GM20431 (cell line): ENCODE measurements around the gene SIK3.
"Not testable (repeated sequence)": the region's sequence is repeated elsewhere in the genome, so short reads cannot be mapped to it uniquely, and the experiment has no call there.

ENCODE experiments used
- in situ Hi-C: fragments of 300-500 bp; cut with MseI, MboI; formaldehyde crosslinking; loops from one replicate; pipeline ENCODE4 v1.15.0; 2020; ENCODE audit warnings: low sequenced_read_pairs; ENCODE audit not compliant: unreplicated experiment

SIK3 gene

GRCh38 chr11:116835042-116835772, 263.0 kb downstream of the SIK3 start:
- in situ Hi-C loops = no loop called here

- in situ Hi-C loops = not testable (repeated sequence)
These were observed 263.6 kb downstream of the SIK3 start for GRCh38 chr11:116834535-116835041.

DNA sequence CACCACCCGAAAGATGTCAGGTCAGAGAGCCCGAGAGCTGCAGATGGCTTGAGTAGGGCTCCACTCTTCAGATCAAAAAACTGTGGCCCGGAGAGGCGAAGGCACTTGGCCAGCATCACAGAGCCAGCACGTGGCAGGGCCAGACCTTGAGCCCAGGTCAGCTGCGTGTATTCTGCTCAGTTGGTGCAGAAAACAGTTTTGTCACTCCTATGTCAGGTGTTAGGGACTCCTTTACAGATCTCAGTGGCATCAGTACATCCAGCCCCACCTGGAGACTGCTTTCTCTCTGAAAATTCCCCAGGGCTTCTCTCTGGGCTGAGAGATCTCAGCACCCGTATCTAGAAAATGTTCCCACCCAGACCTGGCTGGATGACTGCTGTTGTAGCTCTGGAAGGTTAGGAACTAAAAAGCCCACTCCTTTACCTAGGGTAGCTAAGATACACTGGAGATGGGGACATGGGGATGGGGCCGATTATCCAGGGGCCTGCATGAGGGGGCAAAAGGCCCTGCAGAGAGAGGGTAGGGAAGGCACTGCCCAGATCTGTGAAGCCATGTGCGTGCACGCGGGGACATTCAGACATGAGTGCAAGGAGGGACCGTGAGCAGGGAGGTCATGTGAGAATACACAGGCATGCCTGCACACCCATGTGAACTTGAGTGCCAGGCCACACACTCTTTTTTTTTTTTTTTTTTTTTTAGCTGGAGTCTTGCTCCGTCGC, 264.3 kb downstream of the SIK3 start:
- in situ Hi-C loops = no loop called here

DNA sequence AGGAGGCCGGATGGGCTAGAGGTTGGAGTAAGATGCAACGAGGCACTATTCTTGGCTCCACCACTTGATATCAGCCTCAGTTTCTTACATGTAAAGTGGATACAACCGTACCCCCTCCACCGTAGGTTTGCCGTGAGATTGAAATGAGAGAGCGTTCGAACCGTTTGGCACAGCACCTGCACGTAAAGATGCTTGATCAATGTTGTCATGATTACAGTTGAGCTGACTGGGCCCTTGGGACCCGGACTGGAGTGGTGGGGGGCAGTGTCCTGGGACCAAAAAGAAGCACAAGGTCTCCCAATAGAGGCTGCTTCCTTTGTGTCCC, 264.8 kb downstream of the SIK3 start:
- in situ Hi-C loops = no loop called here

DNA sequence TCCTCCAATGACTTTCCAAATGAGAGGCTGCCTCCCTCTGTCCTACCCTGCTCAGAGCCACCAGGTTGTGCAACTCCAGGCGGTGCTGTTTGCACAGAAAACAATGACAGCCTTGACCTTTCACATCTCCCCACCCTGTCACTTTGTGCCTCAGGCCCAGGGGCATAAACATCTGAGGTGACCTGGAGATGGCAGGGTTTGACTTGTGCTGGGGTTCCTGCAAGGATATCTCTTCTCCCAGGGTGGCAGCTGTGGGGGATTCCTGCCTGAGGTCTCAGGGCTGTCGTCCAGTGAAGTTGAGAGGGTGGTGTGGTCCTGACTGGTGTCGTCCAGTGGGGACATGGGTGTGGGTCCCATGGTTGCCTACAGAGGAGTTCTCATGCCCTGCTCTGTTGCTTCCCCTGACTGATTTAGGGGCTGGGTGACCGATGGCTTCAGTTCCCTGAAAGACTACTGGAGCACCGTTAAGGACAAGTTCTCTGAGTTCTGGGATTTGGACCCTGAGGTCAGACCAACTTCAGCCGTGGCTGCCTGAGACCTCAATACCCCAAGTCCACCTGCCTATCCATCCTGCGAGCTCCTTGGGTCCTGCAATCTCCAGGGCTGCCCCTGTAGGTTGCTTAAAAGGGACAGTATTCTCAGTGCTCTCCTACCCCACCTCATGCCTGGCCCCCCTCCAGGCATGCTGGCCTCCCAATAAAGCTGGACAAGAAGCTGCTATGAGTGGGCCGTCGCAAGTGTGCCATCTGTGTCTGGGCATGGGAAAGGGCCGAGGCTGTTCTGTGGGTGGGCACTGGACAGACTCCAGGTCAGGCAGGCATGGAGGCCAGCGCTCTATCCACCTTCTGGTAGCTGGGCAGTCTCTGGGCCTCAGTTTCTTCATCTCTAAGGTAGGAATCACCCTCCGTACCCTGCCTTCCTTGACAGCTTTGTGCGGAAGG, 265.6 kb downstream of the SIK3 start:
- in situ Hi-C loops = no loop called here

DNA sequence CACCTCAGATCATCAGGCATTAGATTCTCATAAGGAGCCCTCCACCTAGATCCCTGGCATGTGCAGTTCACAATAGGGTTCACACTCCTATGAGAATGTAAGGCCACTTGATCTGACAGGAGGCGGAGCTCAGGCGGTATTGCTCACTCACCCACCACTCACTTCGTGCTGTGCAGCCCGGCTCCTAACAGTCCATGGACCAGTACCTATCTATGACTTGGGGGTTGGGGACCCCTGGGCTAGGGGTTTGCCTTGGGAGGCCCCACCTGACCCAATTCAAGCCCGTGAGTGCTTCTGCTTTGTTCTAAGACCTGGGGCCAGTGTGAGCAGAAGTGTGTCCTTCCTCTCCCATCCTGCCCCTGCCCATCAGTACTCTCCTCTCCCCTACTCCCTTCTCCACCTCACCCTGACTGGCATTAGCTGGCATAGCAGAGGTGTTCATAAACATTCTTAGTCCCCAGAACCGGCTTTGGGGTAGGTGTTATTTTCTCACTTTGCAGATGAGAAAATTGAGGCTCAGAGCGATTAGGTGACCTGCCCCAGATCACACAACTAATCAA, 266.4 kb downstream of the SIK3 start:
- in situ Hi-C loops = no loop called here

DNA sequence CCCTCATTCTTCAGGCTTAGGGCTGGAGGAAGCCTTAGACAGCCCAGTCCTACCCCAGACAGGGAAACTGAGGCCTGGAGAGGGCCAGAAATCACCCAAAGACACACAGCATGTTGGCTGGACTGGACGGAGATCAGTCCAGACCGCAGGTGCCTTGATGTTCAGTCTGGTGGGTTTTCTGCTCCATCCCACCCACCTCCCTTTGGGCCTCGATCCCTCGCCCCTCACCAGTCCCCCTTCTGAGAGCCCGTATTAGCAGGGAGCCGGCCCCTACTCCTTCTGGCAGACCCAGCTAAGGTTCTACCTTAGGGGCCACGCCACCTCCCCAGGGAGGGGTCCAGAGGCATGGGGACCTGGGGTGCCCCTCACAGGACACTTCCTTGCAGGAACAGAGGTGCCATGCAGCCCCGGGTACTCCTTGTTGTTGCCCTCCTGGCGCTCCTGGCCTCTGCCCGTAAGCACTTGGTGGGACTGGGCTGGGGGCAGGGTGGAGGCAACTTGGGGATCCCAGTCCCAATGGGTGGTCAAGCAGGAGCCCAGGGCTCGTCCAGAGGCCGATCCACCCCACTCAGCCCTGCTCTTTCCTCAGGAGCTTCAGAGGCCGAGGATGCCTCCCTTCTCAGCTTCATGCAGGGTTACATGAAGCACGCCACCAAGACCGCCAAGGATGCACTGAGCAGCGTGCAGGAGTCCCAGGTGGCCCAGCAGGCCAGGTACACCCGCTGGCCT, 267.9 kb downstream of the SIK3 start:
- in situ Hi-C loops = no loop called here

GRCh38 chr11:116829525-116830183, 268.6 kb downstream of the SIK3 start, which contains the start of gene APOC3:
Gene APOC3 (plus strand): TSS chr11:116829907. CDS start chr11:116830583, 676 bp downstream.
- in situ Hi-C loops = no loop called here

- in situ Hi-C loops = no loop called here
These were observed 269.4 kb downstream of the SIK3 start for GRCh38 chr11:116828632-116829524.

GRCh38 chr11:116827461-116827860, 270.8 kb downstream of the SIK3 start:
- in situ Hi-C loops = no loop called here

GRCh38 chr11:116826751-116827431, 271.3 kb downstream of the SIK3 start:
- in situ Hi-C loops = no loop called here

DNA sequence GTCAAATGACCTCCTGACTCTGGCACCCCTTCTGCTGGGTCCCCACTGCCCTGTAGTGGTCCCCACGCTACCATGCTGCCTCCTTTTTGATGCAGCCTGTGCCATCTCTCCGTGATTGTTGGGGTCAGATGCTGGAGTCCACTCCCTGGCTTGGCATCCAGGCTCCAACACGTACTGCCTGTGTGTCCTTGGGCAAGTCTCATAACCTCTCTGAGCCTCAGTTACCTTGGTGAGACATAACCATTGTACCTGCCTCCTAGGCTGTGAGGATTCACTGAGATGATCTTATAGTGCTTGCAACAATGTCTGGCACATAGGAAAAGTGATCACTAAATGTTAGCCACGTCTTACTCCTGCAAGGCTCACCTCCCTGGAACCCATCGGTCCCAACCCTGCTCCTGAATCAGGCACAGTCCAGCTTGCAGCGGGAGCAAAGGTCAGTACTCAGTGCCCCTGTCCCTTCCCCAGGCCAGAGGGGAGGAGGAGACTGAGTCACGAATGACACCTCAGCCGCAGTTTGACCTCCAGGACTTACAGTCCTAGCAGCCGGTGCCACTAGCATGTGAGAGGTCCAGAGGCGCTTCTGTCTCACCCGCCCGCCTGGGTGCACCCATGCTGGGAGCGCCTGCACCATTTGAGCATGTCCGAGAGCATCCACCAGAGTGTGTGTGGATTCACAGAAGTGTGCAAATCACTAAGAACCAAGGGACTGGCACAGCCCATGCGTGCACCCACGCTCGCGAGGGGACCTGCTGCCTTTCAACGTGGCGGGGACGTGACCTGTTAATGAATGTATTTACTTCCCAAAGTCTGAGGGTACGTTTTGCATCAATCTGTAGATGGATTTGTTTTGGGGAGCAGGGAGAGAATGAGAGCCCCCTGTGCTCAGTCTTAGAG, 272.1 kb downstream of the SIK3 start:
- in situ Hi-C loops = no loop called here

DNA sequence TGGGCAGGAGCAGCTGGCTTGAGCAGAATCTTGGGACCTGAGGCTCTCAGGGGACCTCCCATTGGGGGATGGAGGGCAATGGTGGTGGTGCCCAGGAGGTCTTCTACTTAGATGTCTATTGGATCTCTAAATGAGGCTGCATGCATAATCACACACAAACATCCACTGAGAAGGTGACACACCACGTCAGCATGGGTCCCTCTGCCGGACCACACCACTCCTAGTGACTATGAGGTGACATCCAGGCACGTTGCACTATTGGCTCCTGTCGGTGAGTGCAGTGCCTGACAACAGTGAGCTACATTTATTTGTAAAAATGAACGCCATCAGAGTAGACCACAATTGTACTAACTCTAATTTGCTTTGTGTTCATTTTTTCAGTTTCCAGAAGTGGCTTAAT, 272.8 kb downstream of the SIK3 start:
- in situ Hi-C loops = no loop called here

DNA sequence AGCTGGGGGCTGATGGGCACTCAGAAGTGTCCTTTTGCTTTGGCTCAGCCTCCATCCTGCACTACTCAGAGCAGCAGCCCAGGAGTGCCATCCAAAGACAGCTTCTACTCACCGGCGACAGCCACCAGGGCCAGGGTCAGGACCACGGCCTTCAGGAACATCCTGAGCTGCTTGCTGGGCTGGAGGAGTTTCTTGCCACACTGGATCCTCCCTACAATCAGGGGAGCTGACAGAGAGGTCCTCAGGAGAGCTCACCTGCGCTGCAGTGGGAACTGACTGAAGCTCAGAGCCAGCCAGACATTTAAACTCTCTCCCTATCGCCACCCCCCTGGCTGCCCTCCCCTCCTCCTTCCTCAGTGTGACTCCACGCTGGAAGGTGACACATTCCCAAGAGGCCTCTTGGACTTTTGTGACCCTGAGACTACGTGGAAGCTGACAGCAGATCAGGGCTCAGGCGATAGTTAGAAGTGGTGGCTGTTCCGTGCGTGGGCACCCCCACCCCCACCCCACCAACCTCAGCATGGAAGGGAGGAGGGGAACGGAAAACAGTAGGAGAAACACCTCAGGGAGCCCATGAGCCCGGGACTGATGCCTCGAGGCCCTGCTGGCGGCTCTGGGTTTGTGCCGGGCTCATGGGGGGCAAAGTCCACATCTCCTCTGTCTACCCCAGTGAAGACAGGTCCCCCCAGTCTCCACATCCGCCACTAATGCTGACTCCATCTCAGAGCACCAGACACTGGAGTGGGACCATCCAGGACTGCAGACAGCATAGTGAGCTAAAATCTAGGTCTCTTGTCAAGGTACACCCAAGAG, 275.0 kb downstream of the SIK3 start, which contains the start of gene APOA4:
Gene APOA4, minus strand, starts transcription at position 274 of the 813 bp plus-strand sequence. Its CDS starts 113 bp downstream, at position 161.
- in situ Hi-C loops = no loop called here

DNA sequence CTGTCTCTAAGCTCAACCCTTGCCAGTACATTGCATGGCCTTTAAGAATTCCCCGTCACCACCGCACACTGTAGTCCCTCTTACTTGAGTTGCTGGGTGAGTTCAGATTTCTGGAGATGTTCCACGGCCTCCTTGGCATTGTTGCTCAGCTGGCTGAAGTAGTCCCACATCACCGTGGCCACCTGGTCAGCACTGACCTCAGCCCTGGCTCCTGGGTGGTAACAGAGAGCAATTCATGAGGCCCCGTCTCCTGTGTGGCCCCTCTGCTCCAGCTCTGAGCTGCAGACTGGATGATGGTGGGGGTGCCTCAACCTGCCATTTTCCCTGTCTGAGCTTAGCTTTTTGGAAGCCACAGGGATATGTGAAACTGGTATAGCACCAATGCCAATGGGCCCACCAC, 275.7 kb downstream of the SIK3 start:
- in situ Hi-C loops = no loop called here
